Neural cell (in vitro differentiated cells): ENCODE measurements around the gene MOB3A. TPM values are rescaled to one million over a fixed set of nuclear protein-coding genes. Genes with fewer than 3 reads are reported as not detected.

Source experiments
- H2AFZ ChIP-seq: fragments of 200-600, 300-800 bp; sonication (generic), shearing (Covaris generic); 2 replicates; pipeline ENCODE4 v1.6.0; 2014; ENCODE audit warnings: low read depth, mild to moderate bottlenecking, antibody characterized with exemption, low read length, moderate library complexity
- H3F3A ChIP-seq: fragments of 200-600 bp; shearing (Covaris generic); 2 replicates; pipeline ENCODE4 v1.6.1; 2016; ENCODE audit warnings: mild to moderate bottlenecking, moderate library complexity, mixed read lengths, antibody characterized with exemption, low read length; ENCODE audit not compliant: insufficient read depth, poor library complexity, severe bottlenecking
- H3K27ac ChIP-seq: fragments of 200-600, 300-800 bp; sonication (generic), shearing (Covaris generic); 2 replicates; pipeline ENCODE4 v1.5.1; 2014; ENCODE audit warnings: mild to moderate bottlenecking, low read length, moderate library complexity
- H3K27me3 ChIP-seq: fragments of 300-800, 200-600 bp; sonication (generic), shearing (Covaris generic); 2 replicates; pipeline ENCODE4 v1.6.0; 2014; ENCODE audit warnings: mild to moderate bottlenecking, low read depth, low read length, moderate library complexity; ENCODE audit not compliant: insufficient read depth
- H3K36me3 ChIP-seq: fragments of 300-800, 200-600 bp; sonication (generic), shearing (Covaris generic); 2 replicates; pipeline ENCODE4 v1.5.1; 2014; ENCODE audit warnings: mild to moderate bottlenecking, antibody characterized with exemption, low read length, moderate library complexity; ENCODE audit not compliant: insufficient read depth
- H3K4me2 ChIP-seq: fragments of 300-800, 200-600 bp; sonication (generic), shearing (Covaris generic); 2 replicates; pipeline ENCODE4 v1.6.0; 2014; ENCODE audit warnings: mild to moderate bottlenecking, low read length
- H3K4me3 ChIP-seq: fragments of 300-800, 200-600 bp; sonication (generic), shearing (Covaris generic); 2 replicates; pipeline ENCODE4 v1.5.1; 2014; ENCODE audit warnings: mild to moderate bottlenecking, low read length, moderate library complexity
- H3K79me2 ChIP-seq: fragments of 200-600 bp; shearing (Covaris generic); replicated peaks from 2 replicates; pipeline ENCODE4 v1.6.0; 2014; ENCODE audit warnings: mild to moderate bottlenecking, low read length, moderate library complexity; ENCODE audit not compliant: insufficient read depth
- H3K9ac ChIP-seq: fragments of 300-800, 200-600 bp; sonication (generic), shearing (Covaris generic); 2 replicates; pipeline ENCODE4 v1.6.1; 2016; ENCODE audit warnings: mild to moderate bottlenecking, low read length, mixed read lengths
- H3K9me2 ChIP-seq: fragments of 200-600 bp; shearing (Covaris generic); 2 replicates; pipeline ENCODE4 v1.6.1; 2016; ENCODE audit warnings: mild to moderate bottlenecking, low read length, mixed read lengths; ENCODE audit not compliant: insufficient read depth
- H3K9me3 ChIP-seq: fragments of 200-600, 300-800 bp; sonication (generic), shearing (Covaris generic); 2 replicates; pipeline ENCODE4 v1.6.1; 2016; ENCODE audit warnings: mild to moderate bottlenecking, mixed run types, low read length, moderate library complexity, mixed read lengths
- H4K20me1 ChIP-seq: fragments of 200-600 bp; shearing (Covaris generic); 2 replicates; pipeline ENCODE4 v1.6.1; 2016; ENCODE audit warnings: mild to moderate bottlenecking, mixed run types; ENCODE audit not compliant: insufficient read depth
- CTCF ChIP-seq: fragments of 450-650 bp; IDR thresholded peaks from 2 replicates; pipeline ENCODE4 v1.5.1; 2014; ENCODE audit warnings: antibody characterized with exemption, mild to moderate bottlenecking, moderate library complexity; ENCODE audit not compliant: poor library complexity, severe bottlenecking
- EP300 ChIP-seq: fragments of 450-650 bp; conservative IDR thresholded peaks from 2 replicates; pipeline ENCODE4 v1.6.1; 2014; ENCODE audit warnings: antibody characterized with exemption, mild to moderate bottlenecking, moderate library complexity; ENCODE audit not compliant: poor library complexity, severe bottlenecking
- EZH2 ChIP-seq: fragments of 200-600, 300-800 bp; shearing (Covaris generic), sonication (generic); IDR thresholded peaks from 2 replicates; pipeline ENCODE4 v1.6.1; 2014; ENCODE audit warnings: antibody characterized with exemption, low read length, borderline replicate concordance, mild to moderate bottlenecking; ENCODE audit not compliant: insufficient read depth, poor library complexity, severe bottlenecking
- MXI1 ChIP-seq: fragments of 450-650 bp; conservative IDR thresholded peaks from 2 replicates; pipeline ENCODE4 v1.6.1; 2014; ENCODE audit warnings: antibody characterized with exemption, mild to moderate bottlenecking; ENCODE audit not compliant: poor library complexity, severe bottlenecking
- POLR2AphosphoS5 ChIP-seq: IDR thresholded peaks from 2 replicates; pipeline ENCODE4 v1.6.1; 2012
- RAD21 ChIP-seq: fragments of 450-650 bp; conservative IDR thresholded peaks from 2 replicates; pipeline ENCODE4 v1.6.1; 2014; ENCODE audit warnings: antibody characterized with exemption, mild to moderate bottlenecking, moderate library complexity
- REST ChIP-seq: IDR thresholded peaks from 2 replicates; pipeline ENCODE4 v1.6.1; 2012; ENCODE audit warnings: borderline replicate concordance
- SMC3 ChIP-seq: fragments of 450-650 bp; conservative IDR thresholded peaks from 2 replicates; pipeline ENCODE4 v1.6.1; 2014; ENCODE audit warnings: antibody characterized with exemption, mild to moderate bottlenecking, moderate library complexity; ENCODE audit not compliant: poor library complexity
- TAF1 ChIP-seq: IDR thresholded peaks from 2 replicates; pipeline ENCODE4 v1.6.1; 2012; ENCODE audit warnings: low read depth
- polyA plus RNA-seq: library from polyadenylated mRNA; depleted of rRNA; stranded (reverse); fragments of >200 nt; gene quantifications from 2 replicates; pipeline ENCODE4 v1.2.3, GENCODE V29; 2014

The MOB3A gene
- polyA plus RNA-seq, 1 donor from 2014 or later: 5.8 TPM

GRCh38 chr19:2118438-2118837, 22.3 kb upstream of the MOB3A start:
- no peaks in the 10 kb centered on the region for H3K9me2 ChIP-seq
- H3K79me2 ChIP-seq: no peaks in the 10 kb centered on the region
- H3K9me3 ChIP-seq: no peaks in the 10 kb centered on the region
- H3F3A ChIP-seq: no peaks in the 10 kb centered on the region
- H3K4me3 ChIP-seq: no peak overlapping the region
- no peak overlapping the region for H3K4me2 ChIP-seq
- no peak overlapping the region for H3K9ac ChIP-seq
- H3K36me3 ChIP-seq: no peaks in the 10 kb centered on the region
- H4K20me1 ChIP-seq: no peaks in the 10 kb centered on the region
- H3K27me3 ChIP-seq: no peaks in the 10 kb centered on the region
- no peak for TF ChIP-seq REST
- TF ChIP-seq POLR2AphosphoS5: no peak
- TF ChIP-seq SMC3: no peak
- no peak for TF ChIP-seq CTCF
- no peak for TF ChIP-seq TAF1
- no peak for TF ChIP-seq RAD21
- no peak for TF ChIP-seq MXI1
- no peak for TF ChIP-seq EZH2
- TF ChIP-seq EP300: no peak
- no peak overlapping the region for H3K27ac ChIP-seq
- no peak overlapping the region for H2AFZ ChIP-seq

GRCh38 chr19:2117215-2117960, 21.3 kb upstream of the MOB3A start:
- Histone ChIP-seq H3K9ac (no peak overlapping the region), H3K4me2 (no peak overlapping the region), H3K27me3 (no peaks in the 10 kb centered on the region), H3K79me2 (no peaks in the 10 kb centered on the region), H4K20me1 (no peaks in the 10 kb centered on the region), H2AFZ (no peak overlapping the region), H3K4me3 (no peak overlapping the region), H3K27ac (no peak overlapping the region), H3F3A (no peaks in the 10 kb centered on the region), H3K9me3 (no peaks in the 10 kb centered on the region), H3K36me3 (no peaks in the 10 kb centered on the region), H3K9me2 (no peaks in the 10 kb centered on the region)
- TF ChIP-seq MXI1 (no peak), EP300 (no peak), REST (no peak), TAF1 (no peak), POLR2AphosphoS5 (no peak), RAD21 (no peak), EZH2 (no peak), CTCF (no peak), SMC3 (no peak)
